Esophagus muscularis mucosa (tissue), 4 donors: Measurements from ENCODE around the gene CBR3. TPM values are rescaled to one million over a fixed set of nuclear protein-coding genes. Genes with fewer than 3 reads are reported as not detected.

Source experiments
- DNase-seq: peaks from one replicate; pipeline ENCODE4 v3.0.0-alpha.2; 2017; ENCODE audit errors: extremely low spot score
- H3K27ac ChIP-seq, 4 donors: fragments of 200-600 bp; sonication (generic); replicated peaks in 1 of 4; 1 replicate in 3 of 4; 2 replicates in 1 of 4; pipeline ENCODE4 v1.5.1; 2016 to 2019; ENCODE audit warnings: mild to moderate bottlenecking in 1 of 4
- H3K27me3 ChIP-seq, 4 donors: fragments of 200-600 bp; sonication (generic); one replicate each; pipeline versions ENCODE4 v1.5.1 to v1.6.0; 2016 to 2019
- H3K36me3 ChIP-seq, 4 donors: fragments of 200-600 bp; sonication (generic); one replicate each; pipeline ENCODE4 v1.5.1; 2016 to 2019
- H3K4me1 ChIP-seq, 4 donors: fragments of 200-600 bp; sonication (generic); one replicate each; pipeline ENCODE4 v1.5.1; 2016 to 2019
- H3K4me3 ChIP-seq, 4 donors: fragments of 200-600 bp; sonication (generic); 1 replicate in 2 of 4; 2 replicates in 2 of 4; pipeline ENCODE4 v1.5.1; 2016 to 2019; ENCODE audit warnings: mild to moderate bottlenecking in 4 of 4, moderate library complexity in 1 of 4
- H3K9me3 ChIP-seq, 4 donors: fragments of 200-600 bp; sonication (generic); 1 replicate in 3 of 4; 2 replicates in 1 of 4; pipeline ENCODE4 v1.5.1; 2016 to 2019
- CTCF ChIP-seq, 3 experiments: fragments of 200-600 bp in 2 of 3; fragments of 450-650 bp in 1 of 3; sonication (generic) in 2 of 3; IDR thresholded peaks; one replicate each; pipeline ENCODE4 v1.5.1; 2017 to 2019; ENCODE audit warnings: antibody characterized with exemption in 3 of 3, mild to moderate bottlenecking in 2 of 3, moderate library complexity in 1 of 3
- EP300 ChIP-seq: sonication (generic); formaldehyde crosslinking; IDR thresholded peaks from one replicate; pipeline ENCODE4 v1.6.1; 2017; ENCODE audit warnings: antibody characterized with exemption
- POLR2A ChIP-seq: fragments of 450-650 bp; IDR thresholded peaks from one replicate; pipeline ENCODE4 v1.6.1; 2017; ENCODE audit warnings: antibody characterized with exemption, moderate library complexity, mild to moderate bottlenecking, low read depth
- POLR2AphosphoS5 ChIP-seq, 2 donors: sonication (generic); formaldehyde crosslinking; IDR thresholded peaks; one replicate each; pipeline ENCODE4 v1.6.1; 2017; ENCODE audit warnings: antibody characterized with exemption in 2 of 2
- WGBS: methylation state at CpG from one replicate; pipeline ENCODE4 v1.1.5; 2018; 5-methylcytosine and 5-hydroxymethylcytosine counted together
- intact Hi-C: fragments of 100-400 bp; cut with DNase I; formaldehyde crosslinking; loops from one replicate; pipeline ENCODE4 v1.15.1; 2023
- total RNA-seq, 4 donors: library from RNA; depleted of rRNA; stranded (reverse); fragments of >200 nt; gene quantifications; one replicate each; pipeline versions ENCODE4 v1.1.0 to v1.2.1, GENCODE V29; 2016

The CBR3 gene
- total RNA-seq, 4 donors from 2014 or later = 11.4 to 18.5 (median 14.0) TPM

- Histone ChIP-seq H3K27me3 (no peaks in the 10 kb centered on the region), H3K27ac (no peak overlapping the region), H3K36me3 (peaks cover 0 to 5% (median 0%) of the 10 kb centered on the region in 4 donors), H3K9me3 (no peaks in the 10 kb centered on the region), H3K4me1 (no peaks in the 10 kb centered on the region), H3K4me3 (no peak overlapping the region)
- intact Hi-C loops = no loop called here
- TF ChIP-seq CTCF (IDR thresholded peaks at IDR 0.05) (no peak), EP300 (no peak), POLR2A (no peak), POLR2AphosphoS5 (IDR thresholded peaks at IDR 0.05) (no peak)
- no peak for DNase-seq
These were observed 44.3 kb downstream of the CBR3 start for GRCh38 chr21:36179145-36179544.

DNA sequence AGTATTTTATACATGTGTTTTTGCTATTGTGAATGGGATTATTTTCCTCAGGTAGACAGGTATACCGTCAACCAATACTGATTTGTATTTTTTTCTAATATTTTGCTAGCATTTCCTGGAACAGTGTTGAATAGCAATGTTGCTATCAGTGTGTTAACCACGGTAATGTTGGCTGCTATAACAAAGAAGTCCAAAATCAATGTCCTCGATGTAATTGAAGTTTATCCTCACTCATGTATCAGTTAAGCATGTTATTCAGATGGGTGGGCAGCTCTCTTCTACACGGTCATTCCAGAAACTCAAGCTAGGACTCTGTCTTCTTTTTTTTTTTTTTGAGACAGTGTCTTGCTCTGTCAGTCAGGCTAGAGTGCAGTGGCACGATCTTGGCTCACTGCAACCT is 46.1 kb downstream of the CBR3 start:
- DNase-seq = no peak
- 94% methylated on average over 5 of the region's 5 CpGs for WGBS
- Histone ChIP-seq H3K27me3 (no peaks in the 10 kb centered on the region), H3K4me1 (no peaks in the 10 kb centered on the region), H3K36me3 (peaks cover 0 to 8% (median 2%) of the 10 kb centered on the region in 4 donors), H3K9me3 (no peaks in the 10 kb centered on the region), H3K4me3 (no peak overlapping the region), H3K27ac (no peak overlapping the region)
- TF ChIP-seq POLR2AphosphoS5 (IDR thresholded peaks at IDR 0.05) = no peak
- no peak for TF ChIP-seq CTCF (IDR thresholded peaks at IDR 0.05)
- no peak for TF ChIP-seq POLR2A
- TF ChIP-seq EP300 = no peak
- intact Hi-C loops = no loop called here

DNA sequence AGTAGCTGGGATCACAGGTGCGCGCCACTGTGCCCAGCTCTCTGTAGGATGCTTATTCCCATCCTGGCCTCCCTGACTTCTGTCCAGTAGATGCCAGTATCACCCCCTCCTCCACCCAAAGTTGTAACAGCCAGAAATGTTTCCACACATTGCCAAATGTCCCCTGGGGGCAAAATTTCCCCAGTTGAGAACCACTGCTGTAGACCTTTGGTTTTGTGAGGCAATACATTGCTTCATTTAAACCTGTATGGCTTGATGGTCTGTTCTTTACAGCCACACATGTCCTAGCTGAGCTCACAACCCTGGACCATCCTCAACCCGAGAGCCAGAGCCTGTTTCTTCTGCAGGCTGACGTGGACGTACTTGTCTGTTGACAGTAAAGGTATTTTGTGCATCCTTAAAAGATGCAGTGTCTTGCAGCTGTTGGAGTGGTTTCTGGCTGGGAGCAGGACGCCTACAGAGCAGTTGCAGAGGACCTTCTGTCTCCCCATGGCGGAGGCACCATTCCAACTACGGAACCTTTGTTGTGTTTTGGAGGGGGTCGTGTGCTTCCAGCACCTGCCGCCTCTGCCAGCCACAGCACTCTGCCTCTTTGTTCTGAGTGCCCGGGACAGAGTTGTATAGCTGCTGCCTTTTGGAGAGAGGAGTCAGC is 48.4 kb downstream of the CBR3 start:
- no peak overlapping the region for H3K27ac ChIP-seq
- 88% methylated on average over 11 of the region's 11 CpGs for WGBS
- no peaks in the 10 kb centered on the region for H3K9me3 ChIP-seq
- H3K36me3 ChIP-seq = peaks cover 0 to 8% (median 2%) of the 10 kb centered on the region in 4 donors
- DNase-seq = no peak
- no peak overlapping the region for H3K4me3 ChIP-seq
- peaks cover 3 to 5% (median 4%) of the 10 kb centered on the region in 4 donors for H3K4me1 ChIP-seq
- intact Hi-C loops = no loop called here
- TF ChIP-seq CTCF (IDR thresholded peaks at IDR 0.05) (no peak), EP300 (no peak), POLR2AphosphoS5 (IDR thresholded peaks at IDR 0.05) (no peak), POLR2A (no peak)
- no peaks in the 10 kb centered on the region for H3K27me3 ChIP-seq

DNA sequence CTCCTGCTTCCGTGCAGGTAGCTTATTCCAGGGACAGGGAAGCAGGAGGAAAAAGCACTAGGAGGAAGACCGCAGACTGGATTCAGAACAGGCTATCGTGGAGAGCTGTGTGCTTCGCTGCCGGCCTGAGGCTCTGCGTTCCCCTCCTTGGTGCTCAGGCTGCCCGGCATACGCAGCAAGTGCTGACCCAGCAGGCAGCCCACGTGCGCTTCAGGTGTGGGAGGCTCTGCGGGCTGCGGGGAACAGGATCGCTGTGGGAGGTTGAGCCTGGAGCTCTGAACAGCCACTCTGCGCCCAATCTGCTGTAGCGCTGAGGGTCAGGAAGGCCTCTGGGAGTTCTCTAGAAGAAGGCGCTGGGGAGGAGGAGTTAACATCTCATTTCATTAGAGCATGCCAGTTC is 49.7 kb downstream of the CBR3 start:
- no peak for DNase-seq

More for the DNA sequence above, 49.7 kb downstream of the CBR3 start:
- intact Hi-C loops = no loop called here
- Histone ChIP-seq H3K36me3 (peaks cover 0 to 3% (median 1%) of the 10 kb centered on the region in 4 donors), H3K4me3 (no peak overlapping the region), H3K4me1 (peaks cover 6 to 13% (median 11%) of the 10 kb centered on the region in 4 donors), H3K9me3 (no peaks in the 10 kb centered on the region), H3K27ac (no peak overlapping the region), H3K27me3 (no peaks in the 10 kb centered on the region)
- WGBS = 94% methylated on average over 15 of the region's 16 CpGs
- TF ChIP-seq CTCF (IDR thresholded peaks at IDR 0.05) (no peak), EP300 (no peak), POLR2AphosphoS5 (IDR thresholded peaks at IDR 0.05) (no peak), POLR2A (no peak)
